Liver (tissue), 3 donors: Measurements from ENCODE around the gene EEF1G.

Source experiments
- EGR1 ChIP-seq, 2 donors: IDR thresholded peaks; 2 replicates each; pipeline ENCODE4 v1.6.1; 2016 to 2018; ENCODE audit warnings: antibody characterized with exemption in 2 of 2, low read depth in 2 of 2
- FOXA1 ChIP-seq: IDR thresholded peaks from 2 replicates; pipeline ENCODE4 v1.6.1; 2016; ENCODE audit warnings: antibody characterized with exemption
- GABPA ChIP-seq, 2 donors: IDR thresholded peaks in 1 of 2; conservative IDR thresholded peaks in 1 of 2; 2 replicates each; pipeline ENCODE4 v1.6.1; 2016; ENCODE audit warnings: antibody characterized with exemption in 2 of 2, mild to moderate bottlenecking in 1 of 2, moderate library complexity in 1 of 2
- HNF4A ChIP-seq, 2 donors: conservative IDR thresholded peaks; 2 replicates each; pipeline ENCODE4 v1.6.1; 2016; ENCODE audit warnings: antibody characterized with exemption in 2 of 2, mild to moderate bottlenecking in 2 of 2
- HNF4G ChIP-seq: IDR thresholded peaks from 2 replicates; pipeline ENCODE4 v1.6.1; 2016; ENCODE audit warnings: antibody characterized with exemption
- JUND ChIP-seq, 2 donors: IDR thresholded peaks; 2 replicates each; pipeline ENCODE4 v1.6.1; 2016; ENCODE audit warnings: antibody characterized with exemption in 2 of 2
- RAD21 ChIP-seq, 2 donors: IDR thresholded peaks; 2 replicates each; pipeline ENCODE4 v1.6.1; 2016; ENCODE audit warnings: antibody characterized with exemption in 2 of 2, mild to moderate bottlenecking in 2 of 2
- TAF1 ChIP-seq: conservative IDR thresholded peaks from 2 replicates; pipeline ENCODE4 v1.6.1; 2016; ENCODE audit warnings: antibody characterized with exemption, mild to moderate bottlenecking
- YY1 ChIP-seq: IDR thresholded peaks from 2 replicates; pipeline ENCODE4 v1.6.1; 2016; ENCODE audit warnings: antibody characterized with exemption, mild to moderate bottlenecking
- TF ChIP-seq, protein P1 (sequence below): fragments of 150-350 bp; IDR thresholded peaks from 2 replicates; pipeline ENCODE4 v1.5.1; 2017; ENCODE audit warnings: improper control_type of control experiment, low read depth, low read length; ENCODE audit not compliant: missing input control
- TF ChIP-seq, protein P2 (sequence below): IDR thresholded peaks from 2 replicates; pipeline ENCODE4 v1.6.1; 2016; ENCODE audit warnings: antibody characterized with exemption
- TF ChIP-seq, protein P3 (sequence below): IDR thresholded peaks from 2 replicates; pipeline ENCODE4 v1.6.1; 2016; ENCODE audit warnings: antibody characterized with exemption
- donor health status: healthy.
- donor health status: healthy.

DNA sequence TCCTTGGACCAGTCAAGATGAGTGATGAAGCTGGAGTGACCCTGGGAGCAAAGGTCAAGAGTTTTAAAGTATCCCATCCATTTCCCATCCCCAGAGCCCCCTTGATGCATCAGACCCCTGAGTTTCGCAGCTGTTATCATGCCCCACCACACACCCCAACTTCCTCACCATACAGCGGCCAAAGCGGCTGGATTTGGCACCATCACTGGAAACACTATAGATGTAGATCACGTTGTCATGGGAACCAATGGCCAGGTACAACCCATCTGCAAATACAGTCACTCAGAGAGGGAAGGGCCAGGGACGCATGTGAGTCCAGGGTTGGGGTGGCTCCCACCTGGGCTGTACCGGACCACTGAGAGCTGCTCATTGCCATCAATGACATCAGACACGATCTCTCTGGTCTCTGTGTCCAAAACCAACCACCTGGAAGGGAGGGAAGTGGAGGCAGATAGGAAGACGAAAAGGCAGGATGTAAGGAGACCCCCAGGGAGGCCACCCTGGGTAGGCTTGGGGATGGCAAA lies 30.1 kb upstream of the EEF1G start:
- TF ChIP-seq, protein P1, sequence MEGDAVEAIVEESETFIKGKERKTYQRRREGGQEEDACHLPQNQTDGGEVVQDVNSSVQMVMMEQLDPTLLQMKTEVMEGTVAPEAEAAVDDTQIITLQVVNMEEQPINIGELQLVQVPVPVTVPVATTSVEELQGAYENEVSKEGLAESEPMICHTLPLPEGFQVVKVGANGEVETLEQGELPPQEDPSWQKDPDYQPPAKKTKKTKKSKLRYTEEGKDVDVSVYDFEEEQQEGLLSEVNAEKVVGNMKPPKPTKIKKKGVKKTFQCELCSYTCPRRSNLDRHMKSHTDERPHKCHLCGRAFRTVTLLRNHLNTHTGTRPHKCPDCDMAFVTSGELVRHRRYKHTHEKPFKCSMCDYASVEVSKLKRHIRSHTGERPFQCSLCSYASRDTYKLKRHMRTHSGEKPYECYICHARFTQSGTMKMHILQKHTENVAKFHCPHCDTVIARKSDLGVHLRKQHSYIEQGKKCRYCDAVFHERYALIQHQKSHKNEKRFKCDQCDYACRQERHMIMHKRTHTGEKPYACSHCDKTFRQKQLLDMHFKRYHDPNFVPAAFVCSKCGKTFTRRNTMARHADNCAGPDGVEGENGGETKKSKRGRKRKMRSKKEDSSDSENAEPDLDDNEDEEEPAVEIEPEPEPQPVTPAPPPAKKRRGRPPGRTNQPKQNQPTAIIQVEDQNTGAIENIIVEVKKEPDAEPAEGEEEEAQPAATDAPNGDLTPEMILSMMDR = no peak
- TF ChIP-seq FOXA1 (no peak), HNF4G (no peak), HNF4A (conservative IDR thresholded peaks at IDR 0.05) (no peak), EGR1 (IDR thresholded peaks at IDR 0.05; ENCODE audit: low read depth in 2 of 2) (no peak), GABPA (IDR thresholded peaks at IDR 0.05 in 1 of 2, conservative IDR thresholded peaks at IDR 0.05 in 1 of 2) (no peak), JUND (IDR thresholded peaks at IDR 0.05) (no peak), RAD21 (IDR thresholded peaks at IDR 0.05) (no peak), TAF1 (no peak), YY1 (no peak)
- TF ChIP-seq, protein P2, sequence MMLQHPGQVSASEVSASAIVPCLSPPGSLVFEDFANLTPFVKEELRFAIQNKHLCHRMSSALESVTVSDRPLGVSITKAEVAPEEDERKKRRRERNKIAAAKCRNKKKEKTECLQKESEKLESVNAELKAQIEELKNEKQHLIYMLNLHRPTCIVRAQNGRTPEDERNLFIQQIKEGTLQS = no peak
- TF ChIP-seq, protein P3, sequence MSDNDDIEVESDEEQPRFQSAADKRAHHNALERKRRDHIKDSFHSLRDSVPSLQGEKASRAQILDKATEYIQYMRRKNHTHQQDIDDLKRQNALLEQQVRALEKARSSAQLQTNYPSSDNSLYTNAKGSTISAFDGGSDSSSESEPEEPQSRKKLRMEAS = no peak
